HFF-Myc (cell line): ENCODE data around the gene SPANXN3.
"Not testable (repeated sequence)": the region's sequence is repeated elsewhere in the genome, so short reads cannot be mapped to it uniquely, and the experiment has no call there.

Experiments
- DNase-seq: peaks from one replicate; pipeline ENCODE4 v3.0.0-alpha.2; 2011; ENCODE audit warnings: low read depth; ENCODE audit errors: extremely low read depth
- H3K4me3 ChIP-seq: replicated peaks from 2 replicates; pipeline ENCODE4 v1.5.1; 2011; ENCODE audit warnings: low read depth, mild to moderate bottlenecking, control low read depth, low read length
- TF ChIP-seq, protein P1 (sequence below): IDR thresholded peaks from 2 replicates; pipeline ENCODE4 v1.5.1; 2012; ENCODE audit warnings: mild to moderate bottlenecking, low read depth, low read length, control low read depth; ENCODE audit errors: missing control alignments

Gene SPANXN3, protein sequence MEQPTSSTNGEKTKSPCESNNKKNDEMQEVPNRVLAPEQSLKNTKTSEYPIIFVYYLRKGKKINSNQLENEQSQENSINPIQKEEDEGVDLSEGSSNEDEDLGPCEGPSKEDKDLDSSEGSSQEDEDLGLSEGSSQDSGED

GRCh38 chrX:143517375-143517774, at the start of gene SPANXN3:
Gene SPANXN3 (minus strand): TSS chrX:143517475. CDS start chrX:143517391, 84 bp downstream.
- not testable (repeated sequence) for H3K4me3 ChIP-seq, DNase-seq

DNA sequence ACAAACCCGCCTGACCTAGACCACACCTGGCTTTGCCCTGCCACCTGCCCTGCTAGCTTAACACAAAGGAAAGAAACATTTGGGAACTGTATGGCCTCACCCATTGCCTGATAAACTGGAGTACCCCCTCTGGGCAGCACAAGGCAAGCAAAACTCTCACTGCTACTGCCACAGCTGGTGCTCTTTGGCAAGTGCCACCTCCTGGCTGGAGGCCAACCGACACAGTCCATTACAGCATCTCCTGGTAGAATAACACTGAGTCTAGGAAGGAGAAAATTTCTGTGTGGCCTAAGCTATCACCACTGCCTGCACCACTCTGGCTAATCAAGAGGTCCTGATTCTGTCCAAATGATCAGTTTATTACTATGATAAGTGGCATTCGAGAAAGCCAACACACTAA, 18.9 kb upstream of the SPANXN3 start:
- TF ChIP-seq, protein P1, sequence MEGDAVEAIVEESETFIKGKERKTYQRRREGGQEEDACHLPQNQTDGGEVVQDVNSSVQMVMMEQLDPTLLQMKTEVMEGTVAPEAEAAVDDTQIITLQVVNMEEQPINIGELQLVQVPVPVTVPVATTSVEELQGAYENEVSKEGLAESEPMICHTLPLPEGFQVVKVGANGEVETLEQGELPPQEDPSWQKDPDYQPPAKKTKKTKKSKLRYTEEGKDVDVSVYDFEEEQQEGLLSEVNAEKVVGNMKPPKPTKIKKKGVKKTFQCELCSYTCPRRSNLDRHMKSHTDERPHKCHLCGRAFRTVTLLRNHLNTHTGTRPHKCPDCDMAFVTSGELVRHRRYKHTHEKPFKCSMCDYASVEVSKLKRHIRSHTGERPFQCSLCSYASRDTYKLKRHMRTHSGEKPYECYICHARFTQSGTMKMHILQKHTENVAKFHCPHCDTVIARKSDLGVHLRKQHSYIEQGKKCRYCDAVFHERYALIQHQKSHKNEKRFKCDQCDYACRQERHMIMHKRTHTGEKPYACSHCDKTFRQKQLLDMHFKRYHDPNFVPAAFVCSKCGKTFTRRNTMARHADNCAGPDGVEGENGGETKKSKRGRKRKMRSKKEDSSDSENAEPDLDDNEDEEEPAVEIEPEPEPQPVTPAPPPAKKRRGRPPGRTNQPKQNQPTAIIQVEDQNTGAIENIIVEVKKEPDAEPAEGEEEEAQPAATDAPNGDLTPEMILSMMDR = no peak
- H3K4me3 ChIP-seq = no peak overlapping the region
- DNase-seq = no peak

- not testable (repeated sequence) for H3K4me3 ChIP-seq, DNase-seq
These were observed 15.1 kb downstream of the SPANXN3 start for GRCh38 chrX:143502196-143502595.

GRCh38 chrX:143500751-143501150, 16.5 kb downstream of the SPANXN3 start:
- no peak for DNase-seq
- TF ChIP-seq, protein P1 = no peak

GRCh38 chrX:143486105-143486504, 31.2 kb downstream of the SPANXN3 start:
- TF ChIP-seq, protein P1 = no peak
- no peak overlapping the region for H3K4me3 ChIP-seq
- no peak for DNase-seq

More at GRCh38 chrX:143500751-143501150, 16.5 kb downstream of the SPANXN3 start:
- no peak overlapping the region for H3K4me3 ChIP-seq

- TF ChIP-seq, protein P1 = no peak
- no peak overlapping the region for H3K4me3 ChIP-seq
- no peak for DNase-seq
These were observed 40.5 kb downstream of the SPANXN3 start for GRCh38 chrX:143476751-143477150.

- no peak for DNase-seq
- TF ChIP-seq, protein P1 = no peak
- no peak overlapping the region for H3K4me3 ChIP-seq
These were observed 44.8 kb downstream of the SPANXN3 start for GRCh38 chrX:143472347-143472938.

GRCh38 chrX:143466130-143466529, 51.1 kb downstream of the SPANXN3 start:
- TF ChIP-seq, protein P1 = no peak
- DNase-seq = no peak

More at GRCh38 chrX:143466130-143466529, 51.1 kb downstream of the SPANXN3 start:
- H3K4me3 ChIP-seq = no peak overlapping the region
